Superior temporal gyrus (tissue), 1 donor: ENCODE measurements around the gene RNF115.
"Not testable (repeated sequence)": the region's sequence is repeated elsewhere in the genome, so short reads cannot be mapped to it uniquely, and the experiment has no call there.

Experiments used
- DNase-seq: peaks from one replicate; pipeline ENCODE4 v3.0.0-alpha.2; 2016; ENCODE audit errors: extremely low spot score

Gene RNF115

DNA sequence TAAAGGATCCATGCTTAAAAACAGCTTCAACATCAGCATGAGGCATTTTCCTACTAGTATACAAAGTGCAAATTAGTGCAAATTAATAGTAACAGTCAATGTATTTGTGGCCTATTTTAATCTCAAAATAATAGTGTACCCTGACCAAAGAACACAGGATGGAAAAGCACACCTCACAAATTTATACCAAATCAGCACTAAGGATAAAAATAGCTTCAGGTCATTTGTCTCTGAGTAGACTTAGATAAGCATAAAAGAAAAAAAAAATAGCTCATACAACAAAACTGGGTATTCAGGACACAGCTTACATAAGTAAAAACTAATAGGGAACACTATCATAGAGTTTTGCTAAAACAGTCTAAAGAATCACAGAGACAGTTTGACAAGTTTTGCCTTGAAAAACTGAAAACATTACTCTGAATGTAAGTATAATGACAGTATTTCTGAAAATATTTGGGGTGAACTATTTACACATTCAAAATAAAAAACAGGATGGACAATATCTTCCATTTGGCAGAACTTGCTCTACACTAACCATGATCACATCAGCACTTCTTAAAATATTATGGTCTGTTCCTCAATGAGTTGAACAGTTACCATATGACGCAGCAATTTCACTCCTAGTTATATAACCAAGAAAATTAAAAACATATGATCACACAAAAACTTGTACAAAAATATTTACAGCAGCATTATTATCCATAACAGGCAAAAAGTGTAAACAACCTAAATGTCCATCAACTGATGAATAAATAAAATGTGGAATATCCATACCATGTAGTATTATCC is 46.3 kb downstream of the RNF115 start:
- no peak for DNase-seq

- no peak for DNase-seq
Measured at GRCh38 chr1:145773423-145773822, 50.5 kb downstream of the RNF115 start.

GRCh38 chr1:145771056-145771455 is 52.8 kb downstream of the RNF115 start:
- DNase-seq, result peak; percentile 4

DNA sequence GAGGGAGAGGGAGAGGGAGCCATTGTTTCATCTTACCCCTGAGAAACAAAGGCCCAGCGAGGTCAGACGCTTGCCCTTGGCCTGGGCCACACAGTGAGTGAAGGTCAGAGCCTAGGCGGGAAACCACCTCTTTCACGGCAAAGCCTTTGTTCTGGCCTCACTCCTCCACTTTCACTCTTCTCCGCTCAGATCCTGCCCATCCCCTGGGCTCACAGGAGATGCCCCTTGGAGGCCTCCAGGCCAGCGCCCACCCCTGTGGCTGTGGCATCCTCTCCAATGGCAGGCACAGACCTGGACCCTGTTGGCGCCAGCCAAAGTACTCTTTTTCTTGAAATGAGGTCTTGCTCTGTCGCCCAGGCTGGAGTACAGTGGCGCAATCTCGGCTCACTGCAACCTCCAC is 55.9 kb downstream of the RNF115 start:
- not testable (repeated sequence) for DNase-seq

GRCh38 chr1:145766926-145767325 is 57.0 kb downstream of the RNF115 start:
- not testable (repeated sequence) for DNase-seq

- not testable (repeated sequence) for DNase-seq
Measured at GRCh38 chr1:145765585-145766360, 58.1 kb downstream of the RNF115 start.

DNA sequence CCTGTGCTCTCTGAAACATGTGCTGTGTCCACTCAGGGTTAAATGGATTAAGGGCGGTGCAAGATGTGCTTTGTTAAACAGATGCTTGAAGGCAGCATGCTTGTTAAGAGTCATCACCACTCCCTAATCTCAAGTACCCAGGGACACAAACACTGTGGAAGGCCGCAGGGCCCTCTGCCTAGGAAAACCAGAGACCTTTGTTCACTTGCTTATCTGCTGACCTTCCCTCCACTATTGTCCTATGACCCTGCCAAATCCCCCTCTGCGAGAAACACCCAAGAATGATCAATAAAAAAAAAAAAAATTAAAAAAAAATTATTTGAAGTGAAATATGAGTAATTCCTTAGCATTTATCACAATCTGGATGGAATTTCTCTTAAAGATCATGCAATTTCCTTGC is 58.8 kb downstream of the RNF115 start:
- DNase-seq, result not testable (repeated sequence)

DNA sequence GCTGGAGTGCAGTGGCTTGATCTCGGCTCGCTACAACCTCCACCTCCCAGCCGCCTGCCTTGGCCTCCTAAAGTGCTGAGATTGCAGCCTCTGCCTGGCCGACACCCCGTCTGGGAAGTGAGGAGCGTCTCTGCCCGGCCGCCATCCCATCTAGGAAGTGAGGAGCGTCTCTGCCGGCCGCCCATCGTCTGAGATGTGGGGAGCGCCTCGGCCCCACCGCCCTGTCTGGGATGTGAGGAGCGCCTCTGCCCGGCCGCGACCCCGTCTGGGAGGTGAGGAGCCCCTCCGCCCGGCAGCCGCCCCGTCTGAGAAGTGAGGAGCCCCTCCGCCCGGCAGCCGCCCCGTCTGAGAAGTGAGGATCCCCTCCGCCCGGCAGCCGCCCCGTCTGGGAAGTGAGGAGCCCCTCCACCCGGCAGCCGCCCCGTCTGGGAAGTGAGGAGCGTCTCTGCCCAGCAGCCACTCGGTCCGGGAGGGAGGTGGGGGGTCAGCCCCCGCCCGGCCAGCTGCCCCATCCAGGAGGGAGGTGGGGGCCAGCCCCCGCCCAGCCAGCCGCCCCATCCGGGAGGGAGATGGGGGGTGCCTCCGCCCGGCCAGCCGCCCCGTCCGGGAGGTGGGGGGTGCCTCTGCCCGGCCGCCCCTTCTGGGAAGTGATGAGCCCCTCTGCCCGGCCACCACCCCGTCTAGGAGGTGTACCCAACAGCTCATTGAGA is 59.5 kb downstream of the RNF115 start:
- not testable (repeated sequence) for DNase-seq

DNA sequence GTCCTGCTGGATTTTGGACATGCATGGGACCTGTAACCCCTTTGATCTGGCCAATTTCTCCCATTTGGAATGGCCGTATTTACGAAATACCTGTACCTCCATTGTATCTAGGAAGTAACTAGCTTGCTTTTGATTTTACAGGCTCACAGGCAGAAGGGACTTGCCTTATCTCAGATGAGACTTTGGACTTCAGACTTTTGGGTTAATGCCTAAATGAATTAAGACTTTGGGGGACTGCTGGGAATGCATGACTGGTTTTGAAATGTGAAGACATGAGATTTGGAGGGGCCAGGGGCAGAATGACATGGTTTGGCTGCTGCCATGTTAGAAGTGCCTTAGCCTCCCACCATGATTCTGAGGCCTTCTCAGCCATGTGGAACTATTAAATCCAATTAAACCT is 61.9 kb downstream of the RNF115 start:
- DNase-seq, result not testable (repeated sequence)

DNA sequence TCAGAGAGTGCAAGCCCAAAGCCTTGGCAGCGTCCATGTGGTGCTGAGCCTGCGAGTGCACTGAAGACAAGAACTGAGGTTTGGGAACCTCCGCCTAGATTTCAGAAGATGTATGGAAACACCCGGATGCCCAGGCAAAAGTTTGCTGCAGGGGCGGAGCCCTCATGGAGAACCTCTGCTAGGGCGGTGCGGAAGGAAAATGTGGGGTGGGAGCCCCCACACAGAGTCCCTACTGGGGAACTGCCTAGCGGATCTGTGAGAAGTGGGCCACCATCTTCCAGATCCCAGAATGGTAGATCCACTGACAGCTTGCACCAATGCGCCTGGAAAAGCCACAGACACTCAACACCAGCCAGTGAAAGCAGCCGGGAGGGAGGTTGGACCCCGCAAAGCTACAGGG is 62.4 kb downstream of the RNF115 start:
- DNase-seq, result not testable (repeated sequence)

DNA sequence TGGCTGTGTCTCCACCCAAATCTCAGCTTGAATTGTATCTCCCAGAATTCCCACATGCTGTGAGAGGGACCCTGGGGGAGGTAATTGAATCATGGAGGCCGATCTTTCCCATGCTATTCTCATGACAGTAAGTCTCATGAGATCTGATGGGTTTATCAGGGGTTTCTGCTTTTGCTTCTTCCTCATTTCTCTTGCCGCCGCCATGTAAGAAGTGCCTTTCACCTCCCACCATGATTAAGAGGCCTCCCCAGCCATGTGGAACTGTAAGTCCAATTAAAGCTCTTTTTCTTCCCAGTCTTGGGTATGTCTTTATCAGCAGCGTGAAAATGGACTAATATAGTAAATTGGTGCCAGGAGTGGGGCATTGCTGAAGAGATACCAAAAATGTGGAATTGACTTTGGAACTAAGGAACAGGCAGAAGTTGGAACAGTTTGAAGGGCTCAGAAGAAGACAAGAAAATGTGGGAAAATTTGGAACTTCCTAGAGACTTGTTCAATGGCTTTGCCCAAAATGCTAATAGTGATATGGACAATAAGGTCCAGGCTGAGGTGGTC is 63.4 kb downstream of the RNF115 start:
- DNase-seq, result not testable (repeated sequence)

DNA sequence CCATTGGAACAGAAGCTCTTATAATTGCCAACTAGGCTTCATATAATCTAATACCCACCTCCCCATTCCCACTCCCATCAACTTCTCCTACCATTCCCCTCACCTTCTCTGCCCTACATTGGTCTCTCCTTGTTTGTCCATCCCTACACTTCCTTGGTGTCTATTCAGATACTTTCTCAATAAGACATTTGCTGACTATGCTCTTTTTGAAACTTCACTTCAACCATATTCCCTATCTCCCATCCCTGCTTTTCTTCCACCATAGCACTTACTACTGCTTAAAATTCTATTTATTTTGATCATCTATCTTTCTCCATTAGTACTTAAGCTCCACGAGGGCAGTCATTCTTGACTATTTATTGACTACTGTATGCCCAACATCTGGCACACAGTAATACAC is 64.2 kb downstream of the RNF115 start:
- no peak for DNase-seq

DNA sequence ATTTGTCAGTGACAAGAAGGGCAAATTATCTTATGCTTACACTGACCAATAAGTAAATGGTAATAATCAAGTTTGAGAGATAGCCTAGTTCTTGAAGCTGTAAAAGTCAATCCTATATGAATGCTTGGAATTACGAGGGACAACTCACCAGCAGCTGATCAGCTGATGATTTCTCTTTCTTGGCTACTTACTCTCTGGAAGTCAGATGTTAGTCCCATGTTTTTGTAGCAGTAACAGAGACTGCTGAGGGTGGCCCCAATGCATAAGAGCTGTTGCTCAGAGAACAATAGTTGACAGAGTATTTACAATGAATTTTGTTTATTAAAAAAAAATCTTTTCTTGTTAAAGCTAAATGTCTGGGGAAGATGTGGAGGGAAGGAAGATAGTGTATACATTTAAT is 65.3 kb downstream of the RNF115 start:
- no peak for DNase-seq

DNA sequence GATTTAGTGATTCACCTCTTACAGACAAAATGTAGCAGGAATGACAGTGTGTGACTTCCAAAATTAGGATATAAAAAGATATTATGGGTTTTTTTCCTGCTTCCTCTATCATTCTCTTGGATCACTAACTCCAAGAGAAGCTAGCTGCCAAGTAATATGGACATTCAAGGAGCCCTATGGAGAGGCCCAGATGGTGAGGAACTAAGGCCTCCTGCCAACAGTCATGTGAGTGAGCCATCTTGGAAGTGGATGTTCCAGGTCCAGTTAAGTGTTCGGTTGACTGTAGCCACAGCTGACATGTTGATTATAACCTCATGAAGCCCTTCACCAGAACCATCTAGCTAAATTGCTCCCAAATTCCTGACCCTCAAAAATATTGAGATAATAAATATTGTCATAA is 65.8 kb downstream of the RNF115 start:
- no peak for DNase-seq

DNA sequence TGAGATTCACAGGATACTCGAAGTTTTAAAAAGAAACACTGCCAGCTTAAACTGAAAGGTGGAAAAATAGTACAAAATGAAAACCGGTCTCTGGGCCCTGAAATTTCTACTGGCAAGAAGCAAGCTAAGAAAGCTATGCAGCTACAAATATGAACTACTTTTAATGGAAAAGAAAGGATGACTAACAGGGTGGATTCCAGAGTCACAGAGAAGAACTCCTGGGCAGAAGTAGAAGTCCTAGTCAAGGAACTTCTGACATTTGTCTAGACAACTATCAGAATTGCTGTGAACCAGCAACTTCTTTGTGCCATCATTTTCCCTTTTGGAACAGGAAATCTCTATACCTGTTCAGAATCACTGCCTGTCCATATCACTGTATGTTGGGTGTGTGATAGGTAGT is 66.5 kb downstream of the RNF115 start:
- DNase-seq, result no peak

GRCh38 chr1:145751491-145752037 is 72.3 kb downstream of the RNF115 start:
- DNase-seq, result peak; percentile 68

GRCh38 chr1:145750426-145750825 is 73.5 kb downstream of the RNF115 start:
- DNase-seq, result no peak

- DNase-seq, result no peak
Measured at GRCh38 chr1:145747398-145748247, 76.3 kb downstream of the RNF115 start.

DNA sequence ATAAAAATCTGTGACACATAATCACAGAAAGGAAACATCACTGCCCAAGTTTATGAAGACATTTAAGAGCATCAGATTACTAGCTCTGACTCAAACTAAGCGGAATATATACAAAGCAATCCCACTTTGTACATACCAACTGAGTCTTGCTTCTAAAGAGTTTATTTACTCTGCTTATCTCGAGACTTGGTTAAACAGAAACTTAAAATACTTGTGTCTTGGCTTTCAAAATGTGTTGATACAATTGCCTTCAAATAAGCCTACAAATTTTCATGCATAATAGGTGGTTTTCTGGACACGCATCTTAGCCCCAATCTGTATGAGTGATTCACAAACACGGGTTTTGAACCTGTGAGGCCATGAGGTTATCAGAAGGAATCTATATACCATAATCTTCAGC is 83.6 kb downstream of the RNF115 start:
- DNase-seq, result no peak

DNA sequence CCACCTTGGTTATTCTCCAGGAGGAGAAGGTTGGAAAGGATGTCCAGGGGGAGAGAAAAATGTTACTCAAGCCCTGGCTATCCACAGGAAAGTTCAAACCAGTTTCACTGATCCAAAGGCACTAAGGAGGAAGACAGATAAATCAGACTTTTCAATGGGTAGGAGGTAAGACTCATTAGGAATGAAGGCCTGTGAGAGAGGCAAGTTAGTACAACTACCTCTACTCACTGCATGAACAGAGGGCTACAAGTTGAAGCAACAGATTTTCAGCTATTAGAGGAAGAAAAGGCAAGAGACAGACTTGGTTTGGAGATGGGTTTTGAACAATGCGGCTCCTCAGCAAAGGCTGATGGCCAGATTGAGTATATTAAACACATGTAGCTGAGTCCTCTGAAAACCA is 87.7 kb downstream of the RNF115 start:
- no peak for DNase-seq

DNA sequence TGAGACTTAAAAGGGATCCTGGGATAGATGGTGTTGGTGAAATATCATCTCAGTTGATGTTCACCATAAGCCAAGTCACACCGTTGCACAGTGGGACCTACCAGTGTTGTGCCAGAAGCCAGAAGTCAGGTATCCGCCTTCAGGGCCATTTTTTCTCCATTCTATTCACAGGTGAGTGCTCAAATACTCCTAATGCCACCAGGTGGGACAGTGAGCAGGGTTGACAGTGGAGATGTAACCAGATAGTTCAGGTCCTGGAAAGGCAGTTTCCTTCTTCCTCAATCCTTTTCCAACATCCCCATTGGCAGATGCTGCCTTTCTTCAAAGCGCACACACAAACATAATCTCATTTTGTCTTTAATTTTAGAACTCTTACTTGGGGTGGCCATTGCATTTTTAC is 93.0 kb downstream of the RNF115 start:
- no peak for DNase-seq
